ENCODE results near the gene TIPIN. TPM values are rescaled to one million over a fixed set of nuclear protein-coding genes. Genes with fewer than 3 reads are reported as not detected.

TIPIN gene
- total RNA-seq, 1 experiment from 2014 or later = 14.2 TPM

DNA sequence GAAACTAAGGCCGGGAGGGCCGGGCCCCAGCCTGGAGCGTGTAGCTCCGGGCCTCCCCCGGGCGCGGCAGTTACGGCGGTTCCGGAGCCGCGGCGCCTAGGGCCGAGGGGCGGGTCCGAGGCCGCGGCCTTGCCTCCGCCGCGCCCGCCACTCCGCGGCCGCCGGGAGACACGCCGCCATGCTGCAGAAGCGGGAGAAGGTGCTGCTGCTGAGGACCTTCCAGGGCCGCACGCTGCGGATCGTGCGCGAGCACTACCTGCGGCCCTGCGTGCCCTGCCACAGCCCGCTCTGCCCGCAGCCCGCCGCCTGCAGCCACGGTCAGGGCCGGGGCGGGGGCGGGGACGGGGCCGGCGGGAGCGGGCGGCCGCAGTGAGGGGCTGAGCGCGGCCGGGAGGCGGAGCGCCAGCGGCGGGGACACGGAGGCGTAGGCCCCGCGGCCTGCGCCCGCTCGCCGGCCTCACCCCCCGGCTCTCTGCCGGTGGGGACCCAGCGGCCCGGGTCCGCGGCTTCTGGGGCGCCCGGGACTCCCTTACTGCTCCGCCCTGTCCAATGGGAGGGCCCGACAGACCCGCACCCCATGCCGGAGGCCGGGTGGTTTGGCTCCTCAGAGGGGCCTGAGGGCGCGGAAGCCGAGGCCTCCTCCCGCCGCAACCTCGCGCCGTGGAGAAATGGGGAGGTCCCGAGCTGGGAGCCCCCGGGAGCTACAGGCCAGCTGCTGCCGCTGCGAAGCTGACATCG, 62.9 kb downstream of the TIPIN start, which contains the start of gene DIS3L:
TSS of gene DIS3L (plus strand) at position 150 of the 738 bp plus-strand sequence. CDS start at position 179, 29 bp downstream.
- intact Hi-C loops (cut with micrococcal nuclease) = loop anchor here (10.0 kb wide), 1 partner anchor 211 kb away; the partner anchor contains the start of genes RPL4 and ZWILCH
- CTCF ChIA-PET = no interaction called here

DNA sequence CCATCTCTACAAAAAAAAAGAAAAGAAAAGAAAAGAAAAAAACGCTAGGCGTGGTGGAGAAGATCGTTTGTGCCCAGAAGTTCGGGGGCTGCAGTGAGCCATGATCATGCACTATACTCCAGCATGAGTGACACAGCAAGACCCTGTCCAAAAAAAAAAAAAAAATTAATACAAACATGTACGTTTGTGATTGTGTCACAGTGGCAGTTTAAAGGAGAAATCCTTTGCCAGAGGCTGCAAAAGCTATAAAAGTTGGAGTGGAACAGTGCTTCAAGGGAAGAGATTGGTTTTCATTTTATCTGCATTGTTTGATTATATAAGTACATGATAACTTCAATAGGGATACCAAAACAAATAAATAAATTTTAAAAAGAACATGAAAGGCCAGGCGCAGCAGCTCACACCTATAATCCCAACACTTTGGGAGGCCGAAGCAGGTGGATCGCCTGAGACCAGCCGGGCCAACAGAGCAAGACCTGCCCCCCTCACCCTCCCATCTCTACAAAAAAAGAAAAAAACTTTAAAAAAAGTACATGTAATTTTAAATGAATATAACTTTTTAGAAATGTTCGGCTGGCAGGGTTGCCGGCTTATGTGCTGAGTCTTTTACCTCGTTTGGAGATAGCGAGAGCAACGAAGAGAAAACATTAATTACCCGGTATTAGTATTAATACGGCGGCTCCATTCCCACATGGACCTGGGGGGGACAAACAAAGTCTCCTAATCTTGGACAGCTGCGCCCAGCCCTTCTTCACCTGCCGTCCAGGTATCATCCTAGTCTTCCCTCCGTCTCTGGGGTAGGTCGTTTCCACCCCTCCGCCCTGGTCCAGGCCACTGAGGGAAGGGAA, 63.7 kb downstream of the TIPIN start:
- Histone ChIP-seq H3K9me2 (replicated peaks; ENCODE audit: low read length) (no peaks in the 10 kb centered on the region), H3K4me2 (ENCODE audit: low read length) (peak overlapping the region; percentile 99), H3K9ac (ENCODE audit: low read length) (peak overlapping the region; percentile 85), H4K20me1 (ENCODE audit: low read length) (no peaks in the 10 kb centered on the region), H3K4me3 (ENCODE audit: low read length) (peak overlapping the region; percentile 86), H3K27me3 (ENCODE audit: low read length) (no peaks in the 10 kb centered on the region), H3K36me3 (ENCODE audit: low read depth, low read length) (peaks cover 2% of the 10 kb centered on the region; the same call in 1 of the 2 replicates), H3K9me3 (ENCODE audit: low read length) (no peaks in the 10 kb centered on the region), H3K79me2 (ENCODE audit: low read length) (peaks cover 38% of the 10 kb centered on the region), H3K27ac (ENCODE audit: low read length) (peak overlapping the region; percentile 39), H2AFZ (ENCODE audit: low read length) (peak overlapping the region; percentile 89), H3K4me1 (ENCODE audit: insufficient read depth, low read length) (peaks cover 27% of the 10 kb centered on the region), H3F3A (ENCODE audit: low read length, unreplicated experiment) (no peaks in the 10 kb centered on the region)
- TF ChIP-seq EZH2 (IDR thresholded peaks at IDR 0.05; ENCODE audit: low read length, unreplicated experiment) (no peak), EZH2phosphoT487 (IDR thresholded peaks at IDR 0.05; ENCODE audit: borderline replicate concordance, low read length) (no peak)
- TF ChIP-seq, protein P1, sequence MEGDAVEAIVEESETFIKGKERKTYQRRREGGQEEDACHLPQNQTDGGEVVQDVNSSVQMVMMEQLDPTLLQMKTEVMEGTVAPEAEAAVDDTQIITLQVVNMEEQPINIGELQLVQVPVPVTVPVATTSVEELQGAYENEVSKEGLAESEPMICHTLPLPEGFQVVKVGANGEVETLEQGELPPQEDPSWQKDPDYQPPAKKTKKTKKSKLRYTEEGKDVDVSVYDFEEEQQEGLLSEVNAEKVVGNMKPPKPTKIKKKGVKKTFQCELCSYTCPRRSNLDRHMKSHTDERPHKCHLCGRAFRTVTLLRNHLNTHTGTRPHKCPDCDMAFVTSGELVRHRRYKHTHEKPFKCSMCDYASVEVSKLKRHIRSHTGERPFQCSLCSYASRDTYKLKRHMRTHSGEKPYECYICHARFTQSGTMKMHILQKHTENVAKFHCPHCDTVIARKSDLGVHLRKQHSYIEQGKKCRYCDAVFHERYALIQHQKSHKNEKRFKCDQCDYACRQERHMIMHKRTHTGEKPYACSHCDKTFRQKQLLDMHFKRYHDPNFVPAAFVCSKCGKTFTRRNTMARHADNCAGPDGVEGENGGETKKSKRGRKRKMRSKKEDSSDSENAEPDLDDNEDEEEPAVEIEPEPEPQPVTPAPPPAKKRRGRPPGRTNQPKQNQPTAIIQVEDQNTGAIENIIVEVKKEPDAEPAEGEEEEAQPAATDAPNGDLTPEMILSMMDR (conservative IDR thresholded peaks at IDR 0.05; ENCODE audit: low read depth, low read length) = no peak
- ChIA-PET CTCF (no interaction called here), POLR2A (ENCODE audit: unreplicated experiment) (no interaction called here)
- TSS peak; percentile 59 for BruUV-seq (replicated peaks)
- DNase-seq = no peak
- intact Hi-C loops (cut with micrococcal nuclease) = loop anchor here (10.0 kb wide), 1 partner anchor 212 kb away; the partner anchor contains the start of genes RPL4 and ZWILCH
- ATAC-seq = peak; percentile 16; the same call in 1 of the 2 replicates

More for the DNA sequence above, 62.9 kb downstream of the TIPIN start, which contains the start of gene DIS3L:
- Histone ChIP-seq H3F3A (ENCODE audit: low read length, unreplicated experiment) (no peaks in the 10 kb centered on the region), H3K4me2 (ENCODE audit: low read length) (peak within 1 kb of the TSS; percentile 99), H3K9ac (ENCODE audit: low read length) (peak within 1 kb of the TSS; percentile 85), H3K9me3 (ENCODE audit: low read length) (no peaks in the 10 kb centered on the region), H3K9me2 (replicated peaks; ENCODE audit: low read length) (no peaks in the 10 kb centered on the region), H4K20me1 (ENCODE audit: low read length) (no peaks in the 10 kb centered on the region), H3K4me3 (ENCODE audit: low read length) (peak within 1 kb of the TSS; percentile 86), H3K36me3 (ENCODE audit: low read depth, low read length) (peaks cover 2% of the 10 kb centered on the region; the same call in 1 of the 2 replicates), H3K27ac (ENCODE audit: low read length) (peak within 1 kb of the TSS; percentile 64), H3K27me3 (ENCODE audit: low read length) (no peaks in the 10 kb centered on the region), H3K4me1 (ENCODE audit: insufficient read depth, low read length) (peaks cover 27% of the 10 kb centered on the region), H2AFZ (ENCODE audit: low read length) (peak within 1 kb of the TSS; percentile 89), H3K79me2 (ENCODE audit: low read length) (peaks cover 38% of the 10 kb centered on the region)
- TF ChIP-seq, protein P1 (conservative IDR thresholded peaks at IDR 0.05; ENCODE audit: low read depth, low read length) = no peak
- TF ChIP-seq EZH2phosphoT487 (IDR thresholded peaks at IDR 0.05; ENCODE audit: borderline replicate concordance, low read length) = no peak
- TF ChIP-seq EZH2 (IDR thresholded peaks at IDR 0.05; ENCODE audit: low read length, unreplicated experiment) = no peak
- no TSS peak for BruUV-seq (replicated peaks)
- DNase-seq (peak; percentile 59), ATAC-seq (peak; percentile 78)
- POLR2A ChIA-PET (ENCODE audit: unreplicated experiment) = no interaction called here

Data from PC-3 (cell line).